Hematopoietic multipotent progenitor cell treated with erythropoietin and hydrocortisone succinate and interleukin-3 and kit ligand, for 15 days (in vitro differentiated cells): ENCODE data around the gene TFDP1.
"Not testable (repeated sequence)": the region's sequence is repeated elsewhere in the genome, so short reads cannot be mapped to it uniquely, and the experiment has no call there.

Experiments
- DNase-seq: peaks from one replicate; pipeline ENCODE4 v3.0.0-alpha.2; 2015; ENCODE audit warnings: low spot score

Gene TFDP1

GRCh38 chr13:113551081-113552000, 33.2 kb upstream of the TFDP1 start:
- DNase-seq = no peak

GRCh38 chr13:113552079-113552478, 32.5 kb upstream of the TFDP1 start:
- no peak for DNase-seq

- no peak for DNase-seq
Observed at GRCh38 chr13:113552786-113553434, 31.6 kb upstream of the TFDP1 start.

GRCh38 chr13:113553511-113554332, 30.8 kb upstream of the TFDP1 start:
- no peak for DNase-seq

GRCh38 chr13:113554333-113554700, 30.2 kb upstream of the TFDP1 start:
- DNase-seq = no peak

GRCh38 chr13:113555141-113555540, 29.4 kb upstream of the TFDP1 start:
- DNase-seq = no peak

GRCh38 chr13:113557013-113557412, 27.5 kb upstream of the TFDP1 start:
- no peak for DNase-seq

- DNase-seq = no peak
Observed at GRCh38 chr13:113558461-113558860, 26.1 kb upstream of the TFDP1 start.

- no peak for DNase-seq
Observed at GRCh38 chr13:113559061-113559460, 25.5 kb upstream of the TFDP1 start.

- DNase-seq = no peak
Observed at GRCh38 chr13:113559901-113560644, 24.5 kb upstream of the TFDP1 start.

GRCh38 chr13:113560645-113561416, 23.7 kb upstream of the TFDP1 start:
- no peak for DNase-seq

GRCh38 chr13:113561417-113562084, 23.0 kb upstream of the TFDP1 start:
- no peak for DNase-seq

GRCh38 chr13:113562085-113562749, 22.3 kb upstream of the TFDP1 start:
- DNase-seq = peak; percentile 38

- DNase-seq = no peak
Observed at GRCh38 chr13:113562844-113563243, 21.7 kb upstream of the TFDP1 start.

GRCh38 chr13:113563511-113563910, 21.0 kb upstream of the TFDP1 start:
- DNase-seq = not testable (repeated sequence)

- no peak for DNase-seq
Observed at GRCh38 chr13:113564331-113565023, 20.1 kb upstream of the TFDP1 start.

GRCh38 chr13:113565526-113566226, 18.9 kb upstream of the TFDP1 start:
- DNase-seq = no peak

- DNase-seq = no peak
Observed at GRCh38 chr13:113566227-113566561, 18.4 kb upstream of the TFDP1 start.

GRCh38 chr13:113567681-113568080, 16.9 kb upstream of the TFDP1 start:
- DNase-seq = no peak
